PC-9 (cell line): ENCODE results near the gene SBNO2. TPM values are rescaled to one million over a fixed set of nuclear protein-coding genes. Genes with fewer than 3 reads are reported as not detected.

Experiments
- BruUV-seq: library from RNA; stranded (reverse); fragments of 400-500 nt; replicated peaks from 2 replicates; lab custom pipeline; 2021; lab: Mats Ljungman, UMichigan
- CTCF ChIA-PET: fragments of 300-600 bp; sonication (Branson Sonifier 250); formaldehyde crosslinking; loops from one replicate; lab custom pipeline; 2022; ENCODE audit warnings: antibody characterized with exemption; lab: Charles Lee
- POLR2A ChIA-PET: fragments of 300-600 bp; sonication (Branson Sonifier 250); formaldehyde crosslinking; loops from one replicate; lab custom pipeline; 2022; ENCODE audit warnings: antibody characterized with exemption; ENCODE audit not compliant: unreplicated experiment; lab: Charles Lee
- DNase-seq, 2 experiments: peaks; one replicate each; pipeline versions ENCODE4 v3.0.0 to v3.0.0-alpha.2; 2015 to 2022; ENCODE audit warnings: mixed read lengths in 1 of 2
- H2AFZ ChIP-seq: fragments of 200-600 bp; sonication (generic); 2 replicates; pipeline ENCODE4 v1.8.1; 2017; ENCODE audit warnings: antibody characterized with exemption
- H3F3A ChIP-seq: fragments of 200-600 bp; sonication (generic); 2 replicates; pipeline ENCODE4 v1.8.1; 2017; ENCODE audit warnings: antibody characterized with exemption, mild to moderate bottlenecking, low read depth; ENCODE audit not compliant: insufficient read depth
- H3K27ac ChIP-seq: fragments of 200-600 bp; sonication (generic); 2 replicates; pipeline ENCODE4 v1.6.1; 2016; ENCODE audit warnings: mixed run types
- H3K27me3 ChIP-seq: fragments of 200-600 bp; sonication (generic); 2 replicates; pipeline ENCODE4 v1.6.1; 2016; ENCODE audit warnings: low read depth, mixed run types; ENCODE audit not compliant: insufficient read depth
- H3K36me3 ChIP-seq: fragments of 200-600 bp; sonication (generic); 2 replicates; pipeline ENCODE4 v1.6.1; 2016; ENCODE audit warnings: low read depth, mixed run types
- H3K4me1 ChIP-seq: fragments of 200-600 bp; sonication (generic); replicated peaks from 2 replicates; pipeline ENCODE4 v1.6.1; 2016; ENCODE audit warnings: mixed run types; ENCODE audit not compliant: insufficient read depth
- H3K4me2 ChIP-seq: fragments of 200-600 bp; sonication (generic); 2 replicates; pipeline ENCODE4 v1.6.1; 2017; ENCODE audit warnings: mixed run types
- H3K4me3 ChIP-seq: fragments of 200-600 bp; sonication (generic); 2 replicates; pipeline ENCODE4 v1.6.1; 2016; ENCODE audit warnings: mixed run types
- H3K79me2 ChIP-seq: fragments of 200-600 bp; sonication (generic); 2 replicates; pipeline ENCODE4 v1.6.1; 2017; ENCODE audit warnings: low read depth, mixed run types
- H3K9me2 ChIP-seq: fragments of 200-600 bp; sonication (generic); 2 replicates; pipeline ENCODE4 v1.8.1; 2017; ENCODE audit warnings: mild to moderate bottlenecking; ENCODE audit not compliant: insufficient read depth
- H3K9me3 ChIP-seq: fragments of 200-600 bp; sonication (generic); 2 replicates; pipeline ENCODE4 v1.8.1; 2016; ENCODE audit warnings: low read depth; ENCODE audit not compliant: insufficient read depth
- H4K20me1 ChIP-seq: fragments of 200-600 bp; sonication (generic); 2 replicates; pipeline ENCODE4 v1.8.1; 2017; ENCODE audit not compliant: insufficient read depth
- EZH2 ChIP-seq: fragments of 200-600 bp; sonication (generic); IDR thresholded peaks from 2 replicates; pipeline ENCODE4 v1.8.0; 2017; ENCODE audit warnings: antibody characterized with exemption, low read depth
- intact Hi-C: fragments of 100-400 bp; cut with micrococcal nuclease; formaldehyde crosslinking; loops from one replicate; pipeline ENCODE4 v1.10.0; 2022; ENCODE audit not compliant: unreplicated experiment
- total RNA-seq: library from RNA; stranded (reverse); gene quantifications from 2 replicates; pipeline ENCODE4 v1.2.3, GENCODE V29; 2021
- TF ChIP-seq, protein P1 (sequence below): fragments of 200-600 bp; sonication (generic); conservative IDR thresholded peaks from 2 replicates; pipeline ENCODE4 v1.6.1; 2017; ENCODE audit warnings: mixed run types, antibody characterized with exemption, mild to moderate bottlenecking, moderate library complexity

Gene SBNO2
- total RNA-seq, 1 experiment from 2014 or later = 82.4 TPM

DNA sequence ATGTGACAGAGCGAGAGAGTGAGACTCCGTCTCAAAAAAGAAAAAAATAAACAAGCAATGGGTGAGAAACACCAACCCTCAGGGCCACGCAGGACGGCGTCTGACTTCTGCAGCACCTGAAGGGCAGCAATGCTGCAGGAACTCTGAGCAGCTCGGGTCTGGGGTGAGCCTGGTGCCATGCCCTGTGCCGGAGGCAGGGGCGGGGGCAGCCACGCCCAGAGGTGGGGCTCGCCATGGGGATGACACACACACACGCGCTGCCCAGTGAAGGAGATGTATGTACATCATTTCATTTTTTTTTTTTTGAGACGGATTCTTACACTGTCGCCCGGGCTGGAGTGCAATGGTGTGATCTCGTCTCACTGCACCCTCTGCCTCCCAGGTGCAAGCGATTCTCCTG lies 46.0 kb downstream of the SBNO2 start:
- no peak overlapping the region for H2AFZ ChIP-seq
- H3K79me2 ChIP-seq = 0 out of 2 replicates have a peak, but pooled peaks cover 6% of the 10 kb centered on the region
- H3K9me3 ChIP-seq = no peaks in the 10 kb centered on the region
- no peak overlapping the region for H3K4me2 ChIP-seq
- intact Hi-C loops = no loop called here
- no peaks in the 10 kb centered on the region for H3K4me1 ChIP-seq
- peaks cover 50% of the 10 kb centered on the region; the same call in 1 of the 2 replicates for H3F3A ChIP-seq
- no peak overlapping the region for H3K4me3 ChIP-seq
- TF ChIP-seq, protein P1, sequence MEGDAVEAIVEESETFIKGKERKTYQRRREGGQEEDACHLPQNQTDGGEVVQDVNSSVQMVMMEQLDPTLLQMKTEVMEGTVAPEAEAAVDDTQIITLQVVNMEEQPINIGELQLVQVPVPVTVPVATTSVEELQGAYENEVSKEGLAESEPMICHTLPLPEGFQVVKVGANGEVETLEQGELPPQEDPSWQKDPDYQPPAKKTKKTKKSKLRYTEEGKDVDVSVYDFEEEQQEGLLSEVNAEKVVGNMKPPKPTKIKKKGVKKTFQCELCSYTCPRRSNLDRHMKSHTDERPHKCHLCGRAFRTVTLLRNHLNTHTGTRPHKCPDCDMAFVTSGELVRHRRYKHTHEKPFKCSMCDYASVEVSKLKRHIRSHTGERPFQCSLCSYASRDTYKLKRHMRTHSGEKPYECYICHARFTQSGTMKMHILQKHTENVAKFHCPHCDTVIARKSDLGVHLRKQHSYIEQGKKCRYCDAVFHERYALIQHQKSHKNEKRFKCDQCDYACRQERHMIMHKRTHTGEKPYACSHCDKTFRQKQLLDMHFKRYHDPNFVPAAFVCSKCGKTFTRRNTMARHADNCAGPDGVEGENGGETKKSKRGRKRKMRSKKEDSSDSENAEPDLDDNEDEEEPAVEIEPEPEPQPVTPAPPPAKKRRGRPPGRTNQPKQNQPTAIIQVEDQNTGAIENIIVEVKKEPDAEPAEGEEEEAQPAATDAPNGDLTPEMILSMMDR = no peak
- TF ChIP-seq EZH2 = no peak
- no peaks in the 10 kb centered on the region for H3K36me3 ChIP-seq
- no peak for DNase-seq
- H3K27ac ChIP-seq = no peak overlapping the region
- no peaks in the 10 kb centered on the region for H3K27me3 ChIP-seq
- no peaks in the 10 kb centered on the region for H3K9me2 ChIP-seq
- ChIA-PET CTCF (no interaction called here), POLR2A (no interaction called here)
- peaks cover 42% of the 10 kb centered on the region for H4K20me1 ChIP-seq
- BruUV-seq = no TSS peak

DNA sequence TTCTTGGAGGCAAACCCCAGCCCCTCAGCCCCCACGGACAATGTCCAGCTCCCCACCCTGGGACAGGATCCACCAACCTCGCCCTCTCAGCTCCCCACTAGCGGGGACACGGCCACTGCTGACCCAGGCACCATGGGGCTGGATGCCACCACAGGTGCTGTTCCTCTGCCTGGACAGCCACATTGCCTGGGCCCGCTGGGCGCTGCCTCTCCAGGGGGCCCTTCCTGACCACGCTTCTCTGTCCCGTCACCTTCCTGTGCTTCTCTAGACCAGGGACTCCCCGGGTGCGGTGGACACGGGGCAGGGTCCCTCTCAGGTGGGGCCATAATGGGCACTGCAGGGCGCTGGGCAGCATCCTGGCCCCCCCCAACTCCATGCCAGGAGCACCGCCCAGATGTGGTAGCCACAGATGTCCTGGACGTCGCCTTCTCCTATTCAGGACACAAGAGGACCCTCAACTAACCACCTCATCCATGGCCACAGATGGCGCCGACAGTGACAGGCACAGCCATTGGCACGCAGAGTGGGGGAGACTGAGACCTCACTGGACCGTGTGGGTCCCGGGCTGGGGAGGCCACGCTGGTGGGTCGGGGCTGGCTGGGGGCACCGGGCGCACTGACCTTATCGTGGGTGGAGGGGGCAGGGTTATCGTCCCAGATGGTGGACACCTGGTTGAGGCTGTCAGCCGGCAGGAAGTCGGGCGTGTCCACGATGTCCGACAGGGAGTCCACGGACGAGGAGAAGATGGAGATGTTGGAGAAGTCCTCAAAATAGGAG lies 46.9 kb downstream of the SBNO2 start:
- 0 out of 2 replicates have a peak, but pooled peaks cover 4% of the 10 kb centered on the region for H3K79me2 ChIP-seq

DNA sequence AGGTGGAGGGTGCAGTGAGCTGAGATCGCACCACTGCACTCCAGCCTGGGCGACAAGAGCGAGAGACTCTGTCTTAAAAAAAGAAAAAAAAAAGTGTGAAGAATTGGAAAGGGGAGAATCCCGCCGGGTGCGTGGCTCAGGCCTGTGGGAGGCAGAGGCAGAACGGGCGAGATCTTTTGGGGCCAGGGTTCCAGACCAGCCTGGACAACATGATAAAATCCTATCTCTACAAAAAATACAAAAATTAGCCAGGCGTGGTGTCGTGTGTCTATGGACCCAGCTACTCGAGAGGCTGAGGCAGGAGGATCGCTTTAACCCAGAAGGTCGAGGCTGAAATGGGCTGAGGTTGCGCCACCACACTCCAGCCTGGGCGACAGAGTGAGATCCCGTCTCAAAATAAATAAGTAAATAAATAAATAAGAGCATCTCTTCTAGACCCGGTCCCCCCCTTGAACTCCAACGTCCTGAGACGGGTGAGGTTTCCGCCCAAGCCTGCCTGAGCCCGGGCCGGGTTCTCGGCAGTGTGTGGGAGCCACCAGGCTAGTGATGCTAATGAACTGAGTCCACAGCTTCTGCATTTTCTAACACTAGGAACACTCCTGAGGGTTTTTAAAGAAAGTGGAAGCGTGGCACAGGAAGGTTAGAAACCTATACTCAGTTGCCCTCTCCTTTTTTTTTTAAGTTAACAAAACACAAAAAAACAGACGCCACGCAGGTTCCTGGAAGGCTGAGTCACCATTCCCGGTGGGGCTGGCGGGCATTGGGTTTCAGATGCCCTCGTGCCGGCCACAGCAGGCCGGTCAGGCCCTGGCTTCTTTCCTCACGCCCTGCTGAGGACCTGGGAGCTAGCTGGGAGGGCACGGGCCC lies 48.2 kb downstream of the SBNO2 start:
- Histone ChIP-seq H3K4me1 (no peaks in the 10 kb centered on the region), H3K9me2 (no peaks in the 10 kb centered on the region), H3K4me3 (no peak overlapping the region), H3K36me3 (peaks cover 4% of the 10 kb centered on the region; the same call in 1 of the 2 replicates), H3K4me2 (no peak overlapping the region), H3K27ac (no peak overlapping the region), H4K20me1 (peaks cover 38% of the 10 kb centered on the region), H3K9me3 (no peaks in the 10 kb centered on the region), H3F3A (peaks cover 66% of the 10 kb centered on the region; the same call in 1 of the 2 replicates), H3K27me3 (no peaks in the 10 kb centered on the region), H2AFZ (no peak overlapping the region), H3K79me2 (no peaks in the 10 kb centered on the region)
- CTCF ChIA-PET = no interaction called here
- POLR2A ChIA-PET = interaction anchor here (0.6 kb wide), 1 partner anchor 89 kb away, joined by 11 read pairs; no protein-coding TSS in a partner anchor
- TF ChIP-seq, protein P1 = no peak
- no peak for TF ChIP-seq EZH2
- peak in 1 of 2 experiments; percentile 77 for DNase-seq
- BruUV-seq = no TSS peak
- intact Hi-C loops = no loop called here

More for the DNA sequence above, 46.9 kb downstream of the SBNO2 start:
- Histone ChIP-seq H3K27me3 (no peaks in the 10 kb centered on the region), H3K9me3 (no peaks in the 10 kb centered on the region), H4K20me1 (peaks cover 46% of the 10 kb centered on the region), H3K4me2 (no peak overlapping the region), H3F3A (peaks cover 54% of the 10 kb centered on the region; the same call in 1 of the 2 replicates), H3K4me3 (no peak overlapping the region), H3K27ac (no peak overlapping the region), H2AFZ (no peak overlapping the region), H3K9me2 (no peaks in the 10 kb centered on the region), H3K36me3 (peaks cover 4% of the 10 kb centered on the region; the same call in 1 of the 2 replicates), H3K4me1 (no peaks in the 10 kb centered on the region)
- ChIA-PET CTCF (no interaction called here), POLR2A (no interaction called here)
- TF ChIP-seq EZH2 = no peak
- TF ChIP-seq, protein P1 = no peak
- BruUV-seq = no TSS peak
- intact Hi-C loops = no loop called here
- DNase-seq = no peak
